Osteoblast (primary cell): ENCODE results near the gene ZNF142. TPM values are rescaled to one million over a fixed set of nuclear protein-coding genes. Genes with fewer than 3 reads are reported as not detected.

Experiments used
- DNase-seq: peaks from one replicate; pipeline ENCODE4 v3.0.0; 2011; ENCODE audit warnings: low spot score, mixed read lengths; ENCODE audit not compliant: insufficient read length; ENCODE audit errors: missing footprints
- H2AFZ ChIP-seq: 2 replicates; pipeline ENCODE4 v1.6.0; 2011; ENCODE audit warnings: mild to moderate bottlenecking, low read length
- H3K27ac ChIP-seq: 2 replicates; pipeline ENCODE4 v1.5.1; 2011; ENCODE audit warnings: mild to moderate bottlenecking, low read depth, low read length, moderate library complexity
- H3K27me3 ChIP-seq: 2 replicates; pipeline ENCODE4 v1.6.0; 2012; ENCODE audit warnings: mild to moderate bottlenecking, control low read depth, inconsistent platforms, low read length, moderate library complexity; ENCODE audit not compliant: insufficient read depth
- H3K36me3 ChIP-seq: 2 replicates; pipeline ENCODE4 v1.5.1; 2011; ENCODE audit warnings: mild to moderate bottlenecking, low read length, control low read depth, moderate library complexity; ENCODE audit not compliant: insufficient read depth
- H3K4me1 ChIP-seq: 2 replicates; pipeline ENCODE4 v1.5.1; 2011; ENCODE audit warnings: mild to moderate bottlenecking, low read length, control low read depth, moderate library complexity; ENCODE audit not compliant: insufficient read depth
- H3K4me2 ChIP-seq: 2 replicates; pipeline ENCODE4 v1.6.0; 2011; ENCODE audit warnings: mild to moderate bottlenecking, low read length; ENCODE audit not compliant: insufficient read depth
- H3K4me3 ChIP-seq: fragments of 200-600 bp; sonication (generic); 3 replicates; pipeline ENCODE4 v1.5.1; 2012; ENCODE audit warnings: mild to moderate bottlenecking, low read length, inconsistent platforms; ENCODE audit not compliant: insufficient read depth
- H3K79me2 ChIP-seq: 2 replicates; pipeline ENCODE4 v1.6.0; 2012; ENCODE audit warnings: mild to moderate bottlenecking, low read length, control low read depth, inconsistent platforms; ENCODE audit not compliant: insufficient read depth
- H3K9me3 ChIP-seq: 2 replicates; pipeline ENCODE4 v1.5.1; 2011; ENCODE audit warnings: low read depth, low read length, control low read depth
- H4K20me1 ChIP-seq: 2 replicates; pipeline ENCODE4 v1.6.0; 2012; ENCODE audit warnings: mild to moderate bottlenecking, low read length, control low read depth; ENCODE audit not compliant: insufficient read depth
- CTCF ChIP-seq: IDR thresholded peaks from 2 replicates; pipeline ENCODE4 v1.5.1; 2011; ENCODE audit warnings: mild to moderate bottlenecking, low read depth, low read length, moderate library complexity; ENCODE audit errors: extremely low read depth
- total RNA-seq: library from RNA; depleted of rRNA; stranded (reverse); fragments of >200 nt; gene quantifications from 2 replicates; pipeline ENCODE4 v1.2.3, GENCODE V29; 2012

Gene ZNF142
- total RNA-seq, 1 donor, result 14.8 TPM

- H4K20me1 ChIP-seq, result no peaks in the 10 kb centered on the region
- H3K4me2 ChIP-seq, result peak overlapping the region; percentile 88
- no peaks in the 10 kb centered on the region for H3K9me3 ChIP-seq
- H2AFZ ChIP-seq, result peak overlapping the region; percentile 92
- peak overlapping the region; percentile 56 for H3K27ac ChIP-seq
- peak overlapping the region; percentile 82 for H3K4me3 ChIP-seq
- TF ChIP-seq CTCF, result no peak
- H3K36me3 ChIP-seq, result peaks cover 68% of the 10 kb centered on the region
- H3K27me3 ChIP-seq, result no peaks in the 10 kb centered on the region
- DNase-seq, result no peak
- H3K79me2 ChIP-seq, result peaks cover 42% of the 10 kb centered on the region
- peaks cover 10% of the 10 kb centered on the region for H3K4me1 ChIP-seq
Observed at GRCh38 chr2:218659988-218660358, 550 bp upstream of the ZNF142 start.

- Histone ChIP-seq H3K4me3 (peak overlapping the region; percentile 82), H2AFZ (peak overlapping the region; percentile 92), H3K4me1 (peaks cover 10% of the 10 kb centered on the region), H3K79me2 (peaks cover 42% of the 10 kb centered on the region), H4K20me1 (no peaks in the 10 kb centered on the region), H3K36me3 (peaks cover 69% of the 10 kb centered on the region), H3K9me3 (no peaks in the 10 kb centered on the region), H3K4me2 (peak overlapping the region; percentile 88), H3K27ac (peak overlapping the region; percentile 56), H3K27me3 (no peaks in the 10 kb centered on the region)
- peak; percentile 92 for DNase-seq
- TF ChIP-seq CTCF, result peak; percentile 50
Observed at GRCh38 chr2:218658671-218659257, 659 bp downstream of the ZNF142 start.

- H3K79me2 ChIP-seq, result peaks cover 40% of the 10 kb centered on the region
- no peak for DNase-seq
- H3K4me3 ChIP-seq, result no peak overlapping the region
- no peak overlapping the region for H3K4me2 ChIP-seq
- H2AFZ ChIP-seq, result no peak overlapping the region
- H3K27ac ChIP-seq, result no peak overlapping the region
- H4K20me1 ChIP-seq, result no peaks in the 10 kb centered on the region
- no peaks in the 10 kb centered on the region for H3K27me3 ChIP-seq
- peaks cover 67% of the 10 kb centered on the region for H3K36me3 ChIP-seq
- no peaks in the 10 kb centered on the region for H3K9me3 ChIP-seq
- H3K4me1 ChIP-seq, result peaks cover 10% of the 10 kb centered on the region
- no peak for TF ChIP-seq CTCF
Observed at GRCh38 chr2:218655751-218656150, 3.7 kb downstream of the ZNF142 start.

- Histone ChIP-seq H2AFZ (no peak overlapping the region), H3K79me2 (peaks cover 4% of the 10 kb centered on the region), H3K4me2 (no peak overlapping the region), H3K9me3 (no peaks in the 10 kb centered on the region), H3K27ac (no peak overlapping the region), H4K20me1 (peaks cover 4% of the 10 kb centered on the region), H3K4me3 (no peak overlapping the region), H3K36me3 (peaks cover 81% of the 10 kb centered on the region), H3K27me3 (no peaks in the 10 kb centered on the region), H3K4me1 (peaks cover 10% of the 10 kb centered on the region)
- no peak for DNase-seq
- TF ChIP-seq CTCF, result peak; percentile 1
Observed at GRCh38 chr2:218648787-218649100, 10.7 kb downstream of the ZNF142 start.
